GM18502 (cell line): Measurements from ENCODE around the gene MTARC2.
"Not testable (repeated sequence)": the region's sequence is repeated elsewhere in the genome, so short reads cannot be mapped to it uniquely, and the experiment has no call there.

ENCODE experiments used
- ATAC-seq: cut with Tn5 transposase; IDR thresholded peaks from one replicate; pipeline ENCODE4 v1.9.1; 2021; ENCODE audit warnings: mild to moderate bottlenecking; ENCODE audit not compliant: unreplicated experiment, poor library complexity

The MTARC2 gene

GRCh38 chr1:220748089-220748934 is at the start of gene MTARC2:
Gene MTARC2, plus strand, starts transcription at chr1:220748322. Its CDS starts 210 bp downstream, at chr1:220748532.
- peak; percentile 96 for ATAC-seq

- ATAC-seq = no peak
Measured at GRCh38 chr1:220698607-220699016, 49.5 kb upstream of the MTARC2 start.

GRCh38 chr1:220699044-220699443 is 49.1 kb upstream of the MTARC2 start:
- no peak for ATAC-seq

- ATAC-seq = no peak
Measured at GRCh38 chr1:220700556-220701179, 47.5 kb upstream of the MTARC2 start.

- peak; percentile 71 for ATAC-seq
Measured at GRCh38 chr1:220701974-220702373, 46.1 kb upstream of the MTARC2 start.

- no peak for ATAC-seq
Measured at GRCh38 chr1:220702733-220703270, 45.3 kb upstream of the MTARC2 start.

- no peak for ATAC-seq
Measured at GRCh38 chr1:220703305-220703704, 44.8 kb upstream of the MTARC2 start.

- ATAC-seq = no peak
Measured at GRCh38 chr1:220705782-220706181, 42.3 kb upstream of the MTARC2 start.

- no peak for ATAC-seq
Measured at GRCh38 chr1:220706480-220706879, 41.6 kb upstream of the MTARC2 start.

- ATAC-seq = no peak
Measured at GRCh38 chr1:220707160-220707559, 41.0 kb upstream of the MTARC2 start.

- no peak for ATAC-seq
Measured at GRCh38 chr1:220708244-220708643, 39.9 kb upstream of the MTARC2 start.

GRCh38 chr1:220708936-220709801 is 39.0 kb upstream of the MTARC2 start:
- ATAC-seq = no peak

GRCh38 chr1:220710333-220710732 is 37.8 kb upstream of the MTARC2 start:
- no peak for ATAC-seq

GRCh38 chr1:220711056-220711809 is 36.9 kb upstream of the MTARC2 start:
- peak; percentile 94 for ATAC-seq

- ATAC-seq = not testable (repeated sequence)
Measured at GRCh38 chr1:220715986-220716385, 32.1 kb upstream of the MTARC2 start.

- no peak for ATAC-seq
Measured at GRCh38 chr1:220717800-220718640, 30.1 kb upstream of the MTARC2 start.

- not testable (repeated sequence) for ATAC-seq
Measured at GRCh38 chr1:220721266-220721665, 26.9 kb upstream of the MTARC2 start.

GRCh38 chr1:220726634-220727033 is 21.5 kb upstream of the MTARC2 start:
- ATAC-seq = no peak

GRCh38 chr1:220727519-220727918 is 20.6 kb upstream of the MTARC2 start:
- ATAC-seq = no peak
